Measurements from ENCODE around the gene ARPC5.

- TF ChIP-seq CTCF (IDR thresholded peaks at IDR 0.05 in 4 of 5, conservative IDR thresholded peaks at IDR 0.05 in 1 of 5) (no peak), POLR2A (IDR thresholded peaks at IDR 0.05) (no peak)
Measured at GRCh38 chr1:183600136-183600535, 35.4 kb downstream of the ARPC5 start.

All from gastrocnemius medialis (tissue), 4 donors.